PC-9 (cell line): Measurements from ENCODE around the gene ARID4B.

ENCODE experiments used
- EZH2 ChIP-seq: fragments of 200-600 bp; sonication (generic); IDR thresholded peaks from 2 replicates; pipeline ENCODE4 v1.8.0; 2017; ENCODE audit warnings: antibody characterized with exemption, low read depth
- TF ChIP-seq, protein P1 (sequence below): fragments of 200-600 bp; sonication (generic); conservative IDR thresholded peaks from 2 replicates; pipeline ENCODE4 v1.6.1; 2017; ENCODE audit warnings: mixed run types, antibody characterized with exemption, mild to moderate bottlenecking, moderate library complexity

DNA sequence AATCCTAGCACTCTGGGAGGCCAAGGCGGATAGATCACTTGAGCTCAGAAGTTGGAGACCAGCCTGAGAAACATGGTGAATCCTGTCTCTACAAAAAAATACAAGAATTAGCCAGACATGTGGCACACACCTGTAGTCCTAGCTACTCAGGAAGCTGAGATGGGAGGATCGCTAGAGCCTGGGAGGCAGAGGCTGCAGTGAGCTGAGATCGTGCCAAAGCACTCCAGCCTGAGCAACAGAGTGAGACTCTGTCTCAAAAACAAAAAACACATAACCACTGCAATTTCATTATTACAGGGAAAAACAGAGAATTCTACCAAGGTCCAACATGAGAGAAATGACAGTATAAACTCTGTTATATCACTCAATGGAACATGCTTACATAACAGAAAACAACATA lies 194.9 kb downstream of the ARID4B start:
- TF ChIP-seq, protein P1, sequence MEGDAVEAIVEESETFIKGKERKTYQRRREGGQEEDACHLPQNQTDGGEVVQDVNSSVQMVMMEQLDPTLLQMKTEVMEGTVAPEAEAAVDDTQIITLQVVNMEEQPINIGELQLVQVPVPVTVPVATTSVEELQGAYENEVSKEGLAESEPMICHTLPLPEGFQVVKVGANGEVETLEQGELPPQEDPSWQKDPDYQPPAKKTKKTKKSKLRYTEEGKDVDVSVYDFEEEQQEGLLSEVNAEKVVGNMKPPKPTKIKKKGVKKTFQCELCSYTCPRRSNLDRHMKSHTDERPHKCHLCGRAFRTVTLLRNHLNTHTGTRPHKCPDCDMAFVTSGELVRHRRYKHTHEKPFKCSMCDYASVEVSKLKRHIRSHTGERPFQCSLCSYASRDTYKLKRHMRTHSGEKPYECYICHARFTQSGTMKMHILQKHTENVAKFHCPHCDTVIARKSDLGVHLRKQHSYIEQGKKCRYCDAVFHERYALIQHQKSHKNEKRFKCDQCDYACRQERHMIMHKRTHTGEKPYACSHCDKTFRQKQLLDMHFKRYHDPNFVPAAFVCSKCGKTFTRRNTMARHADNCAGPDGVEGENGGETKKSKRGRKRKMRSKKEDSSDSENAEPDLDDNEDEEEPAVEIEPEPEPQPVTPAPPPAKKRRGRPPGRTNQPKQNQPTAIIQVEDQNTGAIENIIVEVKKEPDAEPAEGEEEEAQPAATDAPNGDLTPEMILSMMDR: no peak
- no peak for TF ChIP-seq EZH2
